GM12892 (cell line): ENCODE results near the gene SLC38A7.
"Not testable (repeated sequence)": the region's sequence is repeated elsewhere in the genome, so short reads cannot be mapped to it uniquely, and the experiment has no call there.

Experiments used
- DNase-seq: peaks from one replicate; pipeline ENCODE4 v3.0.0; 2011; ENCODE audit not compliant: insufficient read length
- FAIRE-seq: peaks from 2 replicates; lab custom pipeline; 2011; peaks lifted over from hg19 to GRCh38; lab: Jason Lieb, UNC
- POLR2A ChIP-seq: IDR thresholded peaks from 2 replicates; pipeline ENCODE4 v1.6.1; 2011; ENCODE audit warnings: low read depth, low read length, control low read depth
- POLR2AphosphoS5 ChIP-seq: IDR thresholded peaks from 2 replicates; pipeline ENCODE4 v1.6.1; 2011; ENCODE audit warnings: low read depth, low read length, control low read depth
- TAF1 ChIP-seq: IDR thresholded peaks from 2 replicates; pipeline ENCODE4 v1.6.1; 2011; ENCODE audit warnings: low read depth, mild to moderate bottlenecking, control low read depth, low read length, borderline replicate concordance

SLC38A7 gene

DNA sequence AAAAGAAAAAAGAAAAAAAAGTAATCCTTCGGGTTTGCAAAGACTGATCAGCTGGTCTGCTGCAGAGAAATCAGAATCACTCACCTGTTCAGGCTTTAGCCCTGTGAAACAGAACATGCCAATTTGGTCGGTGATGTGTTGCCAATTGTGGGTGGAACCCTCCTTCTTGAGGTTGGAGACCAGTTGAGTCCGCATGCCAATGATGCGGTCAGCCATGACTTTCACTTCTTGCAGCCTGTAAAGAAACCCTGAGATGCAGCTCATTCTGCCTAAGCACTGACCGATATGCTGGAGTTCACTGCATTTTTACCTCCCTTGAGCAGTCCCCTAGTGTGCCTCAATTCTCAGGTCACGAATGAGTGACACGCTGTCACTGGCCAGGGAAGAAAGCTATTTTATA, 24.8 kb upstream of the SLC38A7 start:
- DNase-seq (no peak), FAIRE-seq (no peak)
- TF ChIP-seq TAF1 (no peak), POLR2A (0 out of 2 replicates have a peak, but pooled peaks have one; percentile 18)

GRCh38 chr16:58699151-58699550, 14.6 kb upstream of the SLC38A7 start:
- TF ChIP-seq POLR2A (no peak), POLR2AphosphoS5 (no peak), TAF1 (no peak)
- DNase-seq (no peak), FAIRE-seq (no peak)

DNA sequence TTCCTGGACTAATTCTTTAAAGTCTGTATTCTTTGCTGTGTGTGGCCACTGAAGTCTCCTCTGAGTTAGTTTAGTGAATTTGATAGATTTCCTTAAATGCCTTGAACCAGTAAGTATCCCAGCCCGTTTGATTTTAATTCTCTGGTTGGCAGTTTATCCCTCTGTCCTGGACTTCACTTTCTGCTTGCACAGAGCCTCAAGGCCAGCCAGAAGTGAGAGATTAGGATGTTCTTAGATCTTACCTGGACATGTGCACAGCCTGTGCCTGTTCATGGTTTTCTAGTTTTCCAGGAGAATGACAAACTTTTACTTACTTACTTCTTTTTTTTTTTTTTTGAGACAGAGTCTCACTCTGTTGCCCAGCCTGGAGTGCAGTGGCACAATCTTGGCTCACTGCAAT, 10.8 kb upstream of the SLC38A7 start:
- FAIRE-seq (no peak), DNase-seq (no peak)
- TF ChIP-seq POLR2AphosphoS5 (no peak), TAF1 (no peak), POLR2A (no peak)

GRCh38 chr16:58692450-58692849, 7.9 kb upstream of the SLC38A7 start:
- DNase-seq (no peak), FAIRE-seq (no peak)
- TF ChIP-seq POLR2A (no peak), TAF1 (no peak), POLR2AphosphoS5 (no peak)

DNA sequence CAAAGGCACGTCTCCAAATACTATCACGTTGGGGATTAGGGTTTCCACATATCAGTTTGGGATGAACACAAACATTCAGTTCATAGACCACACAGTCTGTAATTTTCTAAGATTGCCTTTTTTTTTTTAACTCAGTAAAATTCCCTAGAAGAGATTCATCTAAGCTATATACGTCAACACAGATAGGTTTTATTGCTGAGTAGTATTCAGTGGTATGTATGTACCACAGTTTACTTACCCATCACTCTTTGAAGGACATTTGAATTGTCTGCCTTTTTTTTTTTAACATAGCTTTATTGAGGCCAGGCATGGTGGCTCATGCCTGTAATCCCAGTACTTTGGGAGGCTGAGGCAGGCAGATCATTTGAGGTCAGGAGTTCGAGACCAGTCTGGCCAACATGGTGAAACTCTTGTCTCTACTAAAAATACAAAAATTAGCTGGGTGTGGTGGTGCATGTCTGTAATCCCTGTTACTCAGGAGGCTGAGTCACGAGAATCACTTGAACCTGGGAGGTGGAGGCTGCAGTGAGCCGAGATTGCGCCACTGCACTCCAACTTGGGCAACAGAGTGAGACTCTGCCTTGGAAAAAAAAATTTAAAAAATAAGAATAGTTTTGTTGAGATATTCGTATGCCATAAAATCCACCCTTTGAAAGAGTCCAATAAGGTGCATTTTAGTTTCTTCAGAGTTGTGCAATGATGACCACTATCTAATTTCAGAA, 2.6 kb upstream of the SLC38A7 start:
- DNase-seq, FAIRE-seq: not testable (repeated sequence)

GRCh38 chr16:58685084-58685449, 497 bp upstream of the SLC38A7 start:
- TF ChIP-seq POLR2AphosphoS5 (no peak), TAF1 (no peak), POLR2A (no peak)
- no peak for FAIRE-seq

DNA sequence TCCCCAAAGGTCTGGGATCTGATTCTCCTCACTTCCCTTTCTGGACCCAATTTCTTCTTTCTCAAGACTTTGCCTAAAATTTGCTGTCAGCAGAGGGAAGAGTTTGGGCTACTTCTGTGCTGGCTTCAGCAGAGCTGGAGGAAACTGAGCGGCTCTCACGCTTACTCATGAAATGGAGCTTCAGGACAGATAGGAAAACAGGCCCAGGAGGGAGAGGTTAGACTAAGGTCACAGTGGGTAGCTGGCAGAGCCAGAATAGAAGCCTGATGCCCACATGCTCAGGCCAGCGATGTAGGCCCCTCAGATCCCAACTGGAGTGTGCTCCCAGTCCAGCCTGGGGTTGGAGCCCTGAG, 593 bp downstream of the SLC38A7 start:
- TF ChIP-seq TAF1 (no peak), POLR2AphosphoS5 (no peak), POLR2A (no peak)
- DNase-seq (no peak), FAIRE-seq (no peak)

More at GRCh38 chr16:58685084-58685449, 497 bp upstream of the SLC38A7 start:
- no peak for DNase-seq

GRCh38 chr16:58679763-58680162, 4.8 kb downstream of the SLC38A7 start:
- no peak for FAIRE-seq
- TF ChIP-seq TAF1 (no peak), POLR2AphosphoS5 (no peak), POLR2A (no peak)
- no peak for DNase-seq

- TF ChIP-seq POLR2A (no peak), TAF1 (no peak), POLR2AphosphoS5 (no peak)
- FAIRE-seq = no peak
These were observed 5.9 kb downstream of the SLC38A7 start for GRCh38 chr16:58678716-58679115.

GRCh38 chr16:58678269-58678668, 6.3 kb downstream of the SLC38A7 start:
- DNase-seq = no peak
- no peak for FAIRE-seq
- TF ChIP-seq POLR2A = no peak
- TF ChIP-seq TAF1 = no peak
- no peak for TF ChIP-seq POLR2AphosphoS5

More at GRCh38 chr16:58678716-58679115, 5.9 kb downstream of the SLC38A7 start:
- no peak for DNase-seq

GRCh38 chr16:58670946-58671583, 13.5 kb downstream of the SLC38A7 start:
- DNase-seq (no peak), FAIRE-seq (no peak)
- TF ChIP-seq POLR2A = no peak
- no peak for TF ChIP-seq TAF1
- TF ChIP-seq POLR2AphosphoS5 = no peak

DNA sequence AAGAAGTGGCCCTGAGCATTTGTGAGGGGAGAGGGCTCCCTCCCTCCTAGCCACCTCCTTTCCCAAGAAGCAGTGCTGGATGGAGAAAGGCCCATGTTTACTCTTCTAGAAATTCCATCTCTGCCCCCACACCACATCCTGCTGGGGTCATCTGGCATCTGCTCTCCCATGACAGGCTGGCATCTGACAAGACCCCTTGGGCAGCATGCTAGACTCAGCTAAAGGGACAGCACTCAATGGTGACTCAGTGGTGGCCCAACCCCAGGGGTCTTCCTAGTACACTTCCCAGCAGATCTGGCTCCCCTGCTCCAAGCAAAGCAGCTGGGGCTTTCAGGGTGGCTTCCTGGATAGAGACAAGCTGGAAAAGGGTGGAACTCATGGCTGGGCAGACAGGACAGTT, 14.4 kb downstream of the SLC38A7 start:
- DNase-seq = no peak

More for the DNA sequence above, 14.4 kb downstream of the SLC38A7 start:
- TF ChIP-seq TAF1 (no peak), POLR2A (no peak), POLR2AphosphoS5 (no peak)
- no peak for FAIRE-seq
